Large intestine (tissue), 3 donors: ENCODE measurements around the gene CSNK1G2. TPM values are rescaled to one million over a fixed set of nuclear protein-coding genes. Genes with fewer than 3 reads are reported as not detected.
A peak's percentile ranks its signal among the peaks of the same experiment; 100 is the strongest.

ENCODE experiments used
- DNase-seq, 2 donors: peaks; one replicate each; pipeline versions ENCODE4 v3.0.0 to v3.0.0-alpha.2; 2013
- H3K27ac ChIP-seq: one replicate; pipeline ENCODE4 v1.5.1; 2013; ENCODE audit warnings: low read length
- H3K27me3 ChIP-seq: 2 replicates; pipeline ENCODE4 v1.6.1; 2013; ENCODE audit warnings: low read length; ENCODE audit not compliant: control insufficient read depth, insufficient read depth
- H3K36me3 ChIP-seq: 2 replicates; pipeline ENCODE4 v1.6.1; 2013; ENCODE audit warnings: low read length; ENCODE audit not compliant: control insufficient read depth, insufficient read depth
- H3K4me1 ChIP-seq: one replicate; pipeline ENCODE4 v1.6.1; 2013; ENCODE audit warnings: low read length; ENCODE audit not compliant: control insufficient read depth, insufficient read depth
- H3K4me3 ChIP-seq: one replicate; pipeline ENCODE4 v1.5.1; 2013; ENCODE audit warnings: low read length
- H3K9me3 ChIP-seq: one replicate; pipeline ENCODE4 v1.6.1; 2013; ENCODE audit warnings: mild to moderate bottlenecking, low read depth, low read length, moderate library complexity; ENCODE audit not compliant: control insufficient read depth
- WGBS: methylation state at CpG from one replicate; pipeline ENCODE4 v1.1.5; 2013; ENCODE audit warnings: low lambda C conversion rate; ENCODE audit not compliant: insufficient coverage; 5-methylcytosine and 5-hydroxymethylcytosine counted together
- polyA plus RNA-seq: library from polyadenylated mRNA; unstranded; fragments of 120-200 nt; gene quantifications from one replicate; pipeline ENCODE4 v1.2.1, GENCODE V29; 2013

Gene CSNK1G2
- polyA plus RNA-seq, 1 donor = 56.9 TPM

GRCh38 chr19:1931445-1931844 is 9.5 kb upstream of the CSNK1G2 start:
- H3K9me3 ChIP-seq = peaks cover 8% of the 10 kb centered on the region
- DNase-seq = no peak
- no peaks in the 10 kb centered on the region for H3K36me3 ChIP-seq
- H3K4me3 ChIP-seq = no peak overlapping the region
- no peak overlapping the region for H3K27ac ChIP-seq
- no CpG with 5 or more reads among the region's 1 CpG for WGBS
- H3K4me1 ChIP-seq = peaks cover 11% of the 10 kb centered on the region
- H3K27me3 ChIP-seq = peaks cover 3% of the 10 kb centered on the region

- peaks cover 3% of the 10 kb centered on the region for H3K27me3 ChIP-seq
- H3K27ac ChIP-seq = no peak overlapping the region
- peaks cover 11% of the 10 kb centered on the region for H3K4me1 ChIP-seq
- no peak for DNase-seq
- peaks cover 8% of the 10 kb centered on the region for H3K9me3 ChIP-seq
- H3K4me3 ChIP-seq = no peak overlapping the region
- WGBS = no CpG with 5 or more reads among the region's 8 CpGs
- no peaks in the 10 kb centered on the region for H3K36me3 ChIP-seq
Observed at GRCh38 chr19:1932395-1932794, 8.6 kb upstream of the CSNK1G2 start.

- Histone ChIP-seq H3K4me3 (no peak overlapping the region), H3K27ac (no peak overlapping the region), H3K4me1 (peaks cover 11% of the 10 kb centered on the region), H3K36me3 (no peaks in the 10 kb centered on the region), H3K9me3 (peaks cover 8% of the 10 kb centered on the region), H3K27me3 (peaks cover 3% of the 10 kb centered on the region)
- DNase-seq = no peak
- no CpG with 5 or more reads among the region's 7 CpGs for WGBS
Observed at GRCh38 chr19:1933244-1933643, 7.7 kb upstream of the CSNK1G2 start.

- Histone ChIP-seq H3K9me3 (peaks cover 8% of the 10 kb centered on the region), H3K27me3 (peaks cover 3% of the 10 kb centered on the region)
- no CpG with 5 or more reads among the region's 8 CpGs for WGBS
Observed at GRCh38 chr19:1933942-1934341, 7.0 kb upstream of the CSNK1G2 start.

GRCh38 chr19:1935484-1936208 is 5.3 kb upstream of the CSNK1G2 start:
- Histone ChIP-seq H3K4me3 (no peak overlapping the region), H3K36me3 (no peaks in the 10 kb centered on the region), H3K4me1 (peaks cover 9% of the 10 kb centered on the region), H3K27ac (no peak overlapping the region), H3K9me3 (peaks cover 8% of the 10 kb centered on the region), H3K27me3 (peaks cover 3% of the 10 kb centered on the region)
- DNase-seq = no peak
- no CpG with 5 or more reads among the region's 11 CpGs for WGBS

More at GRCh38 chr19:1933942-1934341, 7.0 kb upstream of the CSNK1G2 start:
- no peaks in the 10 kb centered on the region for H3K36me3 ChIP-seq
- H3K4me1 ChIP-seq = peaks cover 11% of the 10 kb centered on the region
- H3K27ac ChIP-seq = no peak overlapping the region
- DNase-seq = no peak
- no peak overlapping the region for H3K4me3 ChIP-seq

GRCh38 chr19:1936430-1936829 is 4.5 kb upstream of the CSNK1G2 start:
- Histone ChIP-seq H3K4me1 (peaks cover 9% of the 10 kb centered on the region), H3K36me3 (no peaks in the 10 kb centered on the region), H3K27me3 (peaks cover 3% of the 10 kb centered on the region), H3K27ac (no peak overlapping the region), H3K4me3 (no peak overlapping the region), H3K9me3 (peaks cover 8% of the 10 kb centered on the region)
- no peak for DNase-seq
- WGBS = 96% methylated on average over 3 of the region's 3 CpGs

GRCh38 chr19:1936916-1937610 is 3.9 kb upstream of the CSNK1G2 start:
- no peak overlapping the region for H3K27ac ChIP-seq
- WGBS = no CpG with 5 or more reads among the region's 24 CpGs
- no peak for DNase-seq

GRCh38 chr19:1938071-1938470 is 2.9 kb upstream of the CSNK1G2 start:
- no peak for DNase-seq
- peaks cover 4% of the 10 kb centered on the region for H3K9me3 ChIP-seq
- H3K4me1 ChIP-seq = peaks cover 14% of the 10 kb centered on the region
- H3K27me3 ChIP-seq = peaks cover 3% of the 10 kb centered on the region
- no peak overlapping the region for H3K27ac ChIP-seq
- WGBS = no CpG with 5 or more reads among the region's 7 CpGs
- no peak overlapping the region for H3K4me3 ChIP-seq
- H3K36me3 ChIP-seq = no peaks in the 10 kb centered on the region

More at GRCh38 chr19:1936916-1937610, 3.9 kb upstream of the CSNK1G2 start:
- Histone ChIP-seq H3K4me3 (no peak overlapping the region), H3K36me3 (no peaks in the 10 kb centered on the region), H3K4me1 (peaks cover 9% of the 10 kb centered on the region), H3K9me3 (peaks cover 8% of the 10 kb centered on the region), H3K27me3 (peaks cover 3% of the 10 kb centered on the region)

- peak; percentile 67 to 84 for DNase-seq
- H3K36me3 ChIP-seq = no peaks in the 10 kb centered on the region
- no CpG with 5 or more reads among the region's 40 CpGs for WGBS
- peak overlapping the region; percentile 74 for H3K27ac ChIP-seq
- H3K4me1 ChIP-seq = peaks cover 24% of the 10 kb centered on the region
- peak overlapping the region; percentile 63 for H3K4me3 ChIP-seq
- no peaks in the 10 kb centered on the region for H3K27me3 ChIP-seq
- H3K9me3 ChIP-seq = peaks cover under 1% of the 10 kb centered on the region
Observed at GRCh38 chr19:1942078-1942933, 1.3 kb downstream of the CSNK1G2 start.

GRCh38 chr19:1942934-1943555 is 2.1 kb downstream of the CSNK1G2 start:
- Histone ChIP-seq H3K4me1 (peaks cover 24% of the 10 kb centered on the region), H3K4me3 (peak overlapping the region; percentile 63), H3K27ac (peak overlapping the region; percentile 74), H3K9me3 (peaks cover 8% of the 10 kb centered on the region), H3K36me3 (no peaks in the 10 kb centered on the region), H3K27me3 (no peaks in the 10 kb centered on the region)
- WGBS = no CpG with 5 or more reads among the region's 21 CpGs
- DNase-seq = no peak
